Suprapubic skin (tissue), 4 donors: ENCODE results near the gene SS18L1. TPM values are rescaled to one million over a fixed set of nuclear protein-coding genes. Genes with fewer than 3 reads are reported as not detected.

Experiments used
- DNase-seq, 2 donors: peaks; one replicate each; pipeline ENCODE4 v3.0.0-alpha.2; 2019; ENCODE audit warnings: low spot score in 2 of 2
- H3K27ac ChIP-seq: fragments of 200-600 bp; sonication (generic); one replicate; pipeline ENCODE4 v1.5.1; 2019
- H3K27me3 ChIP-seq: fragments of 200-600 bp; sonication (generic); one replicate; pipeline ENCODE4 v1.5.1; 2019
- H3K36me3 ChIP-seq: fragments of 200-600 bp; sonication (generic); one replicate; pipeline ENCODE4 v1.5.1; 2019
- H3K4me1 ChIP-seq: fragments of 200-600 bp; sonication (generic); one replicate; pipeline ENCODE4 v1.5.1; 2019
- H3K4me3 ChIP-seq: fragments of 200-600 bp; sonication (generic); one replicate; pipeline ENCODE4 v1.5.1; 2019; ENCODE audit warnings: mild to moderate bottlenecking
- H3K9me3 ChIP-seq: fragments of 200-600 bp; sonication (generic); one replicate; pipeline ENCODE4 v1.5.1; 2019
- EP300 ChIP-seq: sonication (generic); formaldehyde crosslinking; IDR thresholded peaks from one replicate; pipeline ENCODE4 v1.6.1; 2017; ENCODE audit warnings: antibody characterized with exemption
- POLR2A ChIP-seq, 2 donors: fragments of 450-650 bp; IDR thresholded peaks; one replicate each; pipeline ENCODE4 v1.6.1; 2017; ENCODE audit warnings: antibody characterized with exemption in 2 of 2, mild to moderate bottlenecking in 2 of 2, moderate library complexity in 2 of 2
- POLR2AphosphoS5 ChIP-seq, 3 donors: sonication (generic); formaldehyde crosslinking; IDR thresholded peaks; one replicate each; pipeline ENCODE4 v1.6.1; 2017; ENCODE audit warnings: antibody characterized with exemption in 3 of 3
- WGBS: methylation state at CpG from one replicate; pipeline ENCODE4 v1.1.5; 2018; 5-methylcytosine and 5-hydroxymethylcytosine counted together
- total RNA-seq, 4 donors: library from RNA; depleted of rRNA; stranded (reverse); fragments of >200 nt; gene quantifications; one replicate each; pipeline ENCODE4 v1.1.0, GENCODE V29; 2016
- TF ChIP-seq, protein P1 (sequence below), 2 donors: fragments of 200-600 bp in 1 of 2; fragments of 450-650 bp in 1 of 2; sonication (generic) in 1 of 2; IDR thresholded peaks; one replicate each; pipeline ENCODE4 v1.5.1; 2016 to 2019; ENCODE audit warnings: antibody characterized with exemption in 2 of 2, mild to moderate bottlenecking in 1 of 2, moderate library complexity in 1 of 2

Gene SS18L1
- total RNA-seq, 4 donors from 2014 or later = 23.3 to 81.1 (median 26.9) TPM

DNA sequence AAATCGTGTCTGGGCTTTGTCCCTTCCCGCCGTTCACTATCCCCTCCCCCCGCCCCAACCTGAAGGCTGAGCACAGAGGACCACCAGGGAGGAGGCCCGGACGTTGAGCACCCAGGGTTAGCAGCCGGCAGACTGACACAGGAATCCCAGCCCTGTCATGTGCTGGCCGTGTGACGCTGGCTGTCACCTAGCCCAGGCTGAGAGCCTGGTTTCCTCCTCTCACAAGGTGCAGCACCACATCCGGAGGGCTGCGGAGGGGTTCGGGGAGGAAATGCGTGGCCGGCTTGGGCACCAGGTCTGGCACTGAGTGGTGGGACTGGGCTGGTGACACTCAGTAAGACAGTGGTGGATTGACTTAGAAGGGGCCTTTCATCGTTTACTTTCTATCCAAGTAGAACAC lies 25.9 kb upstream of the SS18L1 start:
- no peak for DNase-seq

DNA sequence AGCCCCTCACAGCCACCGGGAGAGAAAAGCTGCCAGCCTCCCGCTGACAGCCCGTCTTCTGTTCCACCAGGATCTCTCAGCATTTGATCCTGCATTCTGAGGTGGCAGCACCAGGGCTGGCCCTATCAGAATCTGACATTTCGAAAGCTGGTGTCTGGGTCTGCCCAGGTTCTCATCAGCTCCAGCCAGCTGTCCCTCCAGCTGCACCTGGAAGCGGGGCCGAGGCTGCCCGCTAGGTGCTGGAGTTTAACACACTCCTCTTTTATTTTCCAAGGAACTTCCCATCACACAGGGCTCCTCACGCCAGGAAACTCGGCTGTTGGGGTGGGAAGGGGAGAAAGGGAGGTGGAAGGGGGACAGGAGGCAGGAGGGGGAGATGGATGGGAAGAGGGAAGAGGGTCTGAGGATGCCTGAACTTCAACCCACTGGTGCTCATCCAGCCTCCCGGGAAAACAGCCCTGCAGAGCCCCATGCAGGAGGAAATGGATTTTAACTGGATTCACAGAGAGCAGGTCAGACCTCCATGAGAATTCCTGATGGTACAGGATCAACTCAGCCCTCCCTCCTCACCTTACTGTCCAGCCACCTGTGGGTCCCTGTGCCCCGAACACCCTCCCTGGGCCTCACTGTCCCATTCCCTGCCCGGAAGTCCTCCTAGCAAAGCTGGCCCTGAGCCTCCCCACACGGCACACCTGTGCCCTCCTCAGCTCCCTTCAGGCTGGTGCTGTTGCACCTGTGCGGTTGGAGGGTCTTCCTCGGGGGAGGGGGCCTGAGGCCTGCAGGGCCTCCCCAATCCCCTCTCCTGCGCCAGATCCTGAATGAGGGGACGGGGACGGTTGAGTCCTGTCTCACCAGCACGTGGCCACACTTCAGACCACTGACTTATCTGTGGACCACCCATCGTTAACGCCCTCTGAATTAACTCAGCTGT lies 25.2 kb upstream of the SS18L1 start:
- Histone ChIP-seq H3K4me1 (peaks cover 5% of the 10 kb centered on the region), H3K27ac (no peak overlapping the region), H3K27me3 (peaks cover 46% of the 10 kb centered on the region), H3K4me3 (no peak overlapping the region), H3K9me3 (no peaks in the 10 kb centered on the region), H3K36me3 (no peaks in the 10 kb centered on the region)
- TF ChIP-seq, protein P1, sequence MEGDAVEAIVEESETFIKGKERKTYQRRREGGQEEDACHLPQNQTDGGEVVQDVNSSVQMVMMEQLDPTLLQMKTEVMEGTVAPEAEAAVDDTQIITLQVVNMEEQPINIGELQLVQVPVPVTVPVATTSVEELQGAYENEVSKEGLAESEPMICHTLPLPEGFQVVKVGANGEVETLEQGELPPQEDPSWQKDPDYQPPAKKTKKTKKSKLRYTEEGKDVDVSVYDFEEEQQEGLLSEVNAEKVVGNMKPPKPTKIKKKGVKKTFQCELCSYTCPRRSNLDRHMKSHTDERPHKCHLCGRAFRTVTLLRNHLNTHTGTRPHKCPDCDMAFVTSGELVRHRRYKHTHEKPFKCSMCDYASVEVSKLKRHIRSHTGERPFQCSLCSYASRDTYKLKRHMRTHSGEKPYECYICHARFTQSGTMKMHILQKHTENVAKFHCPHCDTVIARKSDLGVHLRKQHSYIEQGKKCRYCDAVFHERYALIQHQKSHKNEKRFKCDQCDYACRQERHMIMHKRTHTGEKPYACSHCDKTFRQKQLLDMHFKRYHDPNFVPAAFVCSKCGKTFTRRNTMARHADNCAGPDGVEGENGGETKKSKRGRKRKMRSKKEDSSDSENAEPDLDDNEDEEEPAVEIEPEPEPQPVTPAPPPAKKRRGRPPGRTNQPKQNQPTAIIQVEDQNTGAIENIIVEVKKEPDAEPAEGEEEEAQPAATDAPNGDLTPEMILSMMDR (IDR thresholded peaks at IDR 0.05) = no peak
- TF ChIP-seq POLR2AphosphoS5 (IDR thresholded peaks at IDR 0.05) = no peak
- no peak for TF ChIP-seq POLR2A (IDR thresholded peaks at IDR 0.05)
- TF ChIP-seq EP300 = no peak
- WGBS = 57% methylated on average over 10 of the region's 21 CpGs
- no peak for DNase-seq

More for the DNA sequence above, 25.9 kb upstream of the SS18L1 start:
- TF ChIP-seq, protein P1 (IDR thresholded peaks at IDR 0.05) = no peak
- TF ChIP-seq EP300 = no peak
- no peak for TF ChIP-seq POLR2AphosphoS5 (IDR thresholded peaks at IDR 0.05)
- TF ChIP-seq POLR2A (IDR thresholded peaks at IDR 0.05) = no peak
- H3K9me3 ChIP-seq = peaks cover under 1% of the 10 kb centered on the region
- no peaks in the 10 kb centered on the region for H3K4me1 ChIP-seq
- no peak overlapping the region for H3K4me3 ChIP-seq
- H3K36me3 ChIP-seq = no peaks in the 10 kb centered on the region
- H3K27me3 ChIP-seq = peaks cover 52% of the 10 kb centered on the region
- H3K27ac ChIP-seq = no peak overlapping the region
- 45% methylated on average over 6 of the region's 15 CpGs for WGBS

DNA sequence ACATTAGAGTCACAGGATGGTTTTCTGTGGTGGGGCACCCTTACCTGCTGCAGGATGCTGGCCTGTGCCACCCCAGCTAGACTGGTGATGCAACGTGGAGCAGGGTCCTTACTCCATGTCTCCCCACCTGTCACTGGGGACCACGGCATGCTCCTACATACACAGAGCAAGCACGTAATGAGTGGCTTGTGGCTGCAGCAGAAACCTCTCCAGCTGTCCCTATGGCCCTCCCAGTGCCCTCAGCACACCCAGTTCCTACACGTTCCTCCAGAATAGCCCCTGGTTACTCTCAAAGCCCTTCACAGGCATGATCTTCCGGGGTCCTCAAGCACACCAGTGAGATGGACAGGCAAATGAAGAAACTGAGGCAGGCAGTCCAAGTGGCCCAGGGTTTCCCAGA lies 24.5 kb upstream of the SS18L1 start:
- no peak for DNase-seq
- Histone ChIP-seq H3K4me1 (peaks cover 13% of the 10 kb centered on the region), H3K27ac (no peak overlapping the region), H3K27me3 (peaks cover 39% of the 10 kb centered on the region), H3K36me3 (no peaks in the 10 kb centered on the region), H3K9me3 (no peaks in the 10 kb centered on the region), H3K4me3 (no peak overlapping the region)
- 88% methylated on average over 4 of the region's 5 CpGs for WGBS
- TF ChIP-seq EP300 (no peak), POLR2A (IDR thresholded peaks at IDR 0.05) (no peak), POLR2AphosphoS5 (IDR thresholded peaks at IDR 0.05) (no peak)
- TF ChIP-seq, protein P1 (IDR thresholded peaks at IDR 0.05) = no peak

GRCh38 chr20:62119591-62120364 lies 23.8 kb upstream of the SS18L1 start:
- peaks cover 35% of the 10 kb centered on the region for H3K27me3 ChIP-seq
- H3K36me3 ChIP-seq = peaks cover 1% of the 10 kb centered on the region
- H3K4me3 ChIP-seq = no peak overlapping the region
- H3K9me3 ChIP-seq = no peaks in the 10 kb centered on the region
- no peak overlapping the region for H3K27ac ChIP-seq
- DNase-seq = no peak
- peaks cover 18% of the 10 kb centered on the region for H3K4me1 ChIP-seq
- 89% methylated on average over 3 of the region's 10 CpGs for whole genome bisulfite sequencing
- TF ChIP-seq POLR2AphosphoS5 (IDR thresholded peaks at IDR 0.05) (no peak), POLR2A (IDR thresholded peaks at IDR 0.05) (no peak), EP300 (no peak)
- TF ChIP-seq, protein P1 (IDR thresholded peaks at IDR 0.05) = no peak

GRCh38 chr20:62120365-62120762 lies 23.2 kb upstream of the SS18L1 start:
- 97% methylated on average over 5 of the region's 5 CpGs for WGBS

More at GRCh38 chr20:62120365-62120762, 23.2 kb upstream of the SS18L1 start:
- H3K9me3 ChIP-seq = no peaks in the 10 kb centered on the region
- TF ChIP-seq, protein P1 (IDR thresholded peaks at IDR 0.05) = no peak
- no peak for TF ChIP-seq POLR2AphosphoS5 (IDR thresholded peaks at IDR 0.05)
- no peak for TF ChIP-seq POLR2A (IDR thresholded peaks at IDR 0.05)
- TF ChIP-seq EP300 = no peak
- no peak overlapping the region for H3K4me3 ChIP-seq
- H3K4me1 ChIP-seq = peaks cover 18% of the 10 kb centered on the region
- peaks cover 7% of the 10 kb centered on the region for H3K36me3 ChIP-seq
- H3K27ac ChIP-seq = no peak overlapping the region
- H3K27me3 ChIP-seq = peaks cover 31% of the 10 kb centered on the region
- DNase-seq = no peak
